ENCODE data around the gene DAPK3.

DNA sequence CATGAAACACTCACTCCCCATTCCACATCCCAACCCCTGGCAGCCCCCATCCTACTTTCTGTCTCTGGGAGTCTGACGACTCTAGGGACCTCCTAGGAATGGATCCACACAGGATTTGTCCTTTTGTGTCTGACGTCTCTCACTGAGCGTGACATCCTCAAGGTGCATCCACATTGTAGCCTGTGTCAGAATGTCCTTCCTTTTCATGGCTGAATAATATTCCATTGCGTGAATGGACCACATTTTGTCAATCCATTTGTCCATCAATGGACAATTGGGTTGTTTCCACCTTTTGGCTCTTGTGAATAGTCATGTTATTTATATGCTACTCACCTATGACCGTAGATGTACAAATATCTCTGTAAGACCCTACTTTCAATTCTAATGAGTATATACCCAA lies 54.9 kb downstream of the DAPK3 start:
- TF ChIP-seq POLR2AphosphoS5 (IDR thresholded peaks at IDR 0.05) (no peak), EP300 (conservative IDR thresholded peaks at IDR 0.05; ENCODE audit: poor library complexity, severe bottlenecking) (no peak), MXI1 (conservative IDR thresholded peaks at IDR 0.05; ENCODE audit: poor library complexity, severe bottlenecking) (no peak)
- TF ChIP-seq, protein P1, sequence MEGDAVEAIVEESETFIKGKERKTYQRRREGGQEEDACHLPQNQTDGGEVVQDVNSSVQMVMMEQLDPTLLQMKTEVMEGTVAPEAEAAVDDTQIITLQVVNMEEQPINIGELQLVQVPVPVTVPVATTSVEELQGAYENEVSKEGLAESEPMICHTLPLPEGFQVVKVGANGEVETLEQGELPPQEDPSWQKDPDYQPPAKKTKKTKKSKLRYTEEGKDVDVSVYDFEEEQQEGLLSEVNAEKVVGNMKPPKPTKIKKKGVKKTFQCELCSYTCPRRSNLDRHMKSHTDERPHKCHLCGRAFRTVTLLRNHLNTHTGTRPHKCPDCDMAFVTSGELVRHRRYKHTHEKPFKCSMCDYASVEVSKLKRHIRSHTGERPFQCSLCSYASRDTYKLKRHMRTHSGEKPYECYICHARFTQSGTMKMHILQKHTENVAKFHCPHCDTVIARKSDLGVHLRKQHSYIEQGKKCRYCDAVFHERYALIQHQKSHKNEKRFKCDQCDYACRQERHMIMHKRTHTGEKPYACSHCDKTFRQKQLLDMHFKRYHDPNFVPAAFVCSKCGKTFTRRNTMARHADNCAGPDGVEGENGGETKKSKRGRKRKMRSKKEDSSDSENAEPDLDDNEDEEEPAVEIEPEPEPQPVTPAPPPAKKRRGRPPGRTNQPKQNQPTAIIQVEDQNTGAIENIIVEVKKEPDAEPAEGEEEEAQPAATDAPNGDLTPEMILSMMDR (IDR thresholded peaks at IDR 0.05; ENCODE audit: poor library complexity, severe bottlenecking): no peak
